KMS-11 (cell line): ENCODE measurements around the gene IQCB1.

Source experiments
- H2AFZ ChIP-seq: fragments of 200-600 bp; sonication (generic); 2 replicates; pipeline ENCODE4 v1.6.1; 2016; ENCODE audit warnings: antibody characterized with exemption, mixed run types, low read depth
- H3K27ac ChIP-seq: fragments of 200-600 bp; sonication (generic); 2 replicates; pipeline ENCODE4 v1.6.1; 2016; ENCODE audit warnings: mild to moderate bottlenecking, mixed run types
- H3K27me3 ChIP-seq: fragments of 200-600 bp; sonication (generic); 2 replicates; pipeline ENCODE4 v1.6.1; 2017; ENCODE audit warnings: mild to moderate bottlenecking, low read depth, mixed run types, moderate library complexity; ENCODE audit not compliant: insufficient read depth
- H3K36me3 ChIP-seq: fragments of 200-600 bp; sonication (generic); 2 replicates; pipeline ENCODE4 v1.6.1; 2017; ENCODE audit warnings: mild to moderate bottlenecking, mixed run types; ENCODE audit not compliant: insufficient read depth
- H3K4me1 ChIP-seq: fragments of 200-600 bp; sonication (generic); 2 replicates; pipeline ENCODE4 v1.6.1; 2016; ENCODE audit warnings: mild to moderate bottlenecking, low read depth, mixed run types; ENCODE audit not compliant: poor library complexity, severe bottlenecking
- H3K4me2 ChIP-seq: fragments of 200-600 bp; sonication (generic); 2 replicates; pipeline ENCODE4 v1.7.0; 2016; ENCODE audit warnings: mild to moderate bottlenecking, mixed run types
- H3K4me3 ChIP-seq: fragments of 200-600 bp; sonication (generic); IDR thresholded peaks from 2 replicates; pipeline ENCODE4 v1.6.1; 2017; ENCODE audit warnings: low read depth, low read length, mixed read lengths; ENCODE audit not compliant: insufficient read depth
- H3K79me2 ChIP-seq: fragments of 200-600 bp; sonication (generic); 2 replicates; pipeline ENCODE4 v1.6.1; 2016; ENCODE audit warnings: low read depth, mixed run types; ENCODE audit not compliant: insufficient read depth
- H3K9ac ChIP-seq: fragments of 200-600 bp; sonication (generic); 2 replicates; pipeline ENCODE4 v1.6.1; 2016; ENCODE audit warnings: mild to moderate bottlenecking, mixed run types
- H4K20me1 ChIP-seq: fragments of 200-600 bp; sonication (generic); 2 replicates; pipeline ENCODE4 v1.6.1; 2016; ENCODE audit warnings: mild to moderate bottlenecking, mixed run types; ENCODE audit not compliant: insufficient read depth
- TF ChIP-seq, protein P1 (sequence below): fragments of 200-600 bp; sonication (generic); conservative IDR thresholded peaks from 2 replicates; pipeline ENCODE4 v1.6.1; 2017; ENCODE audit warnings: low read depth, mild to moderate bottlenecking, antibody characterized with exemption, low read length, moderate library complexity, mixed read lengths

Gene IQCB1, protein sequence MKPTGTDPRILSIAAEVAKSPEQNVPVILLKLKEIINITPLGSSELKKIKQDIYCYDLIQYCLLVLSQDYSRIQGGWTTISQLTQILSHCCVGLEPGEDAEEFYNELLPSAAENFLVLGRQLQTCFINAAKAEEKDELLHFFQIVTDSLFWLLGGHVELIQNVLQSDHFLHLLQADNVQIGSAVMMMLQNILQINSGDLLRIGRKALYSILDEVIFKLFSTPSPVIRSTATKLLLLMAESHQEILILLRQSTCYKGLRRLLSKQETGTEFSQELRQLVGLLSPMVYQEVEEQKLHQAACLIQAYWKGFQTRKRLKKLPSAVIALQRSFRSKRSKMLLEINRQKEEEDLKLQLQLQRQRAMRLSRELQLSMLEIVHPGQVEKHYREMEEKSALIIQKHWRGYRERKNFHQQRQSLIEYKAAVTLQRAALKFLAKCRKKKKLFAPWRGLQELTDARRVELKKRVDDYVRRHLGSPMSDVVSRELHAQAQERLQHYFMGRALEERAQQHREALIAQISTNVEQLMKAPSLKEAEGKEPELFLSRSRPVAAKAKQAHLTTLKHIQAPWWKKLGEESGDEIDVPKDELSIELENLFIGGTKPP

DNA sequence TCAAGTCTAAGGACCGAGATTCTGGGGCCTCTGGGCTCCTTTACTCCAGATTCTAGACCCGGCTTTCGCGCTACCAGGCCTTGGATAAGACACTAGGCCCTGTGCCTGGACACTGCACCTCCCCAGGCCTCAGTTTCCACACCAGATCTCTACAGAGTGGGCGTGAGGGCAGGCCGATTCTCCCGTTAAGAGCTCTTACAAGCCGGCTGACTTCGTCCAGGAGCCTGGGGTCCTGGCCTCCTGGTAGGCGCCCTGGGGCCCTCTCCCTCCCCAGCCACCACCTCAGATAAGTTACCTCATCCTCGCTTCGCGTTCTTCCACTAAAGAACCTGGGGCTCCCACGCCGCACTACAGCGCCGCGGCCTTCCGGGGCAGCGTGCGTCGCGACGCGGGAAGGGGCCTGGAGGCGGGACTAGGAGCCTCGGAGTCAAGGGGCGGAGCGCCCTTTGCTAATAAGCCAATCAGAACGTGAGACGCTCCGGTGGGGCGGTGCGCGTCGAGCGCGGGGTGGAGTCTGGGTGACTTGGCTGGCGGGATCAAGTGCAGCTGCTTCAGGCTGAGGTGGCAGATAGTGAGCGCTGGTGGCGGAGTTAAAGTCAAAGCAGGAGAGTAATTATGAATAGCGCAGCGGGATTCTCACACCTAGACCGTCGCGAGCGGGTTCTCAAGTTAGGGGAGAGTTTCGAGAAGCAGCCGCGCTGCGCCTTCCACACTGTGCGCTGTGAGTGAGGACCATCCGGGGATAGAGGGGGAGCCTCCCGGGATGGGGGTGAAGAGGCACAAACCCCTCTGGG, at the start of gene IQCB1, which contains the start of gene EAF2:
TSS of gene IQCB1 (minus strand) at position 390 of the 794 bp plus-strand sequence. CDS start 6,100 bp downstream, outside the sequence.
TSS of gene EAF2 (plus strand) at position 539 of the 794 bp plus-strand sequence. CDS start at position 616, 77 bp downstream.
- TF ChIP-seq, protein P1, sequence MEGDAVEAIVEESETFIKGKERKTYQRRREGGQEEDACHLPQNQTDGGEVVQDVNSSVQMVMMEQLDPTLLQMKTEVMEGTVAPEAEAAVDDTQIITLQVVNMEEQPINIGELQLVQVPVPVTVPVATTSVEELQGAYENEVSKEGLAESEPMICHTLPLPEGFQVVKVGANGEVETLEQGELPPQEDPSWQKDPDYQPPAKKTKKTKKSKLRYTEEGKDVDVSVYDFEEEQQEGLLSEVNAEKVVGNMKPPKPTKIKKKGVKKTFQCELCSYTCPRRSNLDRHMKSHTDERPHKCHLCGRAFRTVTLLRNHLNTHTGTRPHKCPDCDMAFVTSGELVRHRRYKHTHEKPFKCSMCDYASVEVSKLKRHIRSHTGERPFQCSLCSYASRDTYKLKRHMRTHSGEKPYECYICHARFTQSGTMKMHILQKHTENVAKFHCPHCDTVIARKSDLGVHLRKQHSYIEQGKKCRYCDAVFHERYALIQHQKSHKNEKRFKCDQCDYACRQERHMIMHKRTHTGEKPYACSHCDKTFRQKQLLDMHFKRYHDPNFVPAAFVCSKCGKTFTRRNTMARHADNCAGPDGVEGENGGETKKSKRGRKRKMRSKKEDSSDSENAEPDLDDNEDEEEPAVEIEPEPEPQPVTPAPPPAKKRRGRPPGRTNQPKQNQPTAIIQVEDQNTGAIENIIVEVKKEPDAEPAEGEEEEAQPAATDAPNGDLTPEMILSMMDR: no peak
- peaks cover 32% of the 10 kb centered on the region for H3K4me1 ChIP-seq
- peak within 1 kb of the TSS; percentile 93 for H3K4me3 ChIP-seq
- H2AFZ ChIP-seq: peak within 1 kb of the TSS; percentile 95
- no peaks in the 10 kb centered on the region; the same call in 1 of the 2 replicates for H3K36me3 ChIP-seq
- H3K79me2 ChIP-seq: peaks cover 31% of the 10 kb centered on the region
- peak within 1 kb of the TSS; percentile 81 for H3K27ac ChIP-seq
- no peaks in the 10 kb centered on the region for H4K20me1 ChIP-seq
- H3K4me2 ChIP-seq: peak within 1 kb of the TSS; percentile 97
- no peaks in the 10 kb centered on the region for H3K27me3 ChIP-seq
- peak within 1 kb of the TSS; percentile 96 for H3K9ac ChIP-seq

DNA sequence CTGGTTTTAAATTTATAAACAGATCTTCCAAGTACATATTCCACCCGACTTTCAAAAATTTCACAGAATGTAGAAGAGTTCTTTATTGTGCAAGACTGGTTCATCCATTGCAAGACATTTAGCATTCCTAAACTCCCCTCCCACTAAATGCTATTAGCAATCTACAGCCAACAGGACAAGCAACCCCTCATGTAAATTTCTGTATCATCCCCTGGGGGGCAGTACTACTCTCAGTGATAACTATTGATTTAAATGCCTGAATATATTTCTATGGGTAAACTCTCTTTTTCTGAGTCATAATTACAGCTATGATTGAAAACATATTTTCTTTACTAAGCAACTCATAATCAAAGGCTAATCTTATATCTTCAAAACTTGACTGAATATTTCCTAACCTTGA, 48.6 kb upstream of the IQCB1 start:
- Histone ChIP-seq H3K27me3 (no peaks in the 10 kb centered on the region), H3K4me2 (no peak overlapping the region), H3K4me3 (no peak overlapping the region), H3K36me3 (no peaks in the 10 kb centered on the region), H2AFZ (no peak overlapping the region), H3K9ac (no peak overlapping the region), H4K20me1 (no peaks in the 10 kb centered on the region), H3K79me2 (no peaks in the 10 kb centered on the region), H3K27ac (no peak overlapping the region), H3K4me1 (no peaks in the 10 kb centered on the region)
- TF ChIP-seq, protein P1: peak; percentile 44; the same call in 1 of the 2 replicates

DNA sequence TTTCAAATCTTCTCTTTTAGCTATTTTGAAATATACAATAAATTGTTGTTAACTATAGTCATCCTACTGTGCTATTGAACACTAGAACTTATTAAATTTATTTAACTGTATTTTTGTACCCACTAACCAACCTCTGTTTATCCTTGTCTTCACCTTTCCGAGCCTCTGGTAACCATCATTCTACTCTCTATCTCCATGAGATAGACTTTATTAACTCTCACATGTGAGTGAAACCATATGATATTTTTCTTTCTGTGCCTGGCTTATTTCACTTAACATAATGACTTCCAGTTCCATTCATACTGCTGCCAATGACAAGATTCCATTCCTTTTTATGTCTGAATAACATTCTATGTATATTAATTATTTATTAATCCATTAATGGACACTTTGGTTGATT, 43.6 kb upstream of the IQCB1 start:
- TF ChIP-seq, protein P1: no peak
- no peaks in the 10 kb centered on the region for H3K27me3 ChIP-seq
- H3K79me2 ChIP-seq: no peaks in the 10 kb centered on the region
- H3K9ac ChIP-seq: no peak overlapping the region
- no peak overlapping the region for H3K4me3 ChIP-seq
- no peaks in the 10 kb centered on the region for H3K36me3 ChIP-seq
- H3K27ac ChIP-seq: no peak overlapping the region
- H3K4me2 ChIP-seq: no peak overlapping the region
- H4K20me1 ChIP-seq: no peaks in the 10 kb centered on the region
- H2AFZ ChIP-seq: no peak overlapping the region
- no peaks in the 10 kb centered on the region for H3K4me1 ChIP-seq

DNA sequence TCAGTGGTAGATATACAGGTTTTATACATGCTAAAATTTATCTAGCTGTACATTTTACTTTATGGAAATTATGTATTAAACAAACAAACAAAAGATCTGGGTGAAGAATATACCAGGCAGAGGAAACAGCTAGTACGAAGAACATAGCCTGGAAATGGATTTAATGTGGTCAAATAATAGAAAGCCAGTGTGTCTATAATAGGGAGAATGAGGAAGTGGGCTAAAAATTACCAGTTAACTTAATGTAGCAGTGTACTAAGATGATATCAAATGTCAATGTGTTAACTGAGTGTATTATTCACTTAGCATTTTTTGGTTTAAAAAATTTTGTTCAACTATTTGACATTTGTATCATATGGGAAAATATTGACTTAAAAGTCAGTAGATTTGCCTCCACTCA, 36.6 kb upstream of the IQCB1 start:
- no peaks in the 10 kb centered on the region for H3K4me1 ChIP-seq
- no peak overlapping the region for H3K27ac ChIP-seq
- no peak overlapping the region for H3K9ac ChIP-seq
- H3K36me3 ChIP-seq: no peaks in the 10 kb centered on the region
- no peak overlapping the region for H3K4me2 ChIP-seq
- no peaks in the 10 kb centered on the region for H4K20me1 ChIP-seq
- TF ChIP-seq, protein P1: no peak
- H2AFZ ChIP-seq: no peak overlapping the region
- H3K27me3 ChIP-seq: no peaks in the 10 kb centered on the region
- no peaks in the 10 kb centered on the region for H3K79me2 ChIP-seq
- H3K4me3 ChIP-seq: no peak overlapping the region
